Suppressor macrophage (primary cell): ENCODE measurements around the gene CADPS.

Experiments
- DNase-seq, 4 experiments: peaks; one replicate each; pipeline ENCODE4 v3.0.0-alpha.2; 2020 to 2022

Gene CADPS

GRCh38 chr3:62805580-62806277 lies 69.5 kb downstream of the CADPS start:
- no peak for DNase-seq

GRCh38 chr3:62805106-62805505 lies 70.1 kb downstream of the CADPS start:
- no peak for DNase-seq

GRCh38 chr3:62803276-62803675 lies 71.9 kb downstream of the CADPS start:
- no peak for DNase-seq

GRCh38 chr3:62798000-62798399 lies 77.2 kb downstream of the CADPS start:
- no peak for DNase-seq

- no peak for DNase-seq
Observed at GRCh38 chr3:62797132-62797531, 78.1 kb downstream of the CADPS start.

- no peak for DNase-seq
Observed at GRCh38 chr3:62795978-62796657, 79.1 kb downstream of the CADPS start.

GRCh38 chr3:62793946-62794345 lies 81.3 kb downstream of the CADPS start:
- DNase-seq: no peak

- no peak for DNase-seq
Observed at GRCh38 chr3:62785384-62785783, 89.8 kb downstream of the CADPS start.

GRCh38 chr3:62781121-62781520 lies 94.1 kb downstream of the CADPS start:
- DNase-seq: no peak

- no peak for DNase-seq
Observed at GRCh38 chr3:62777674-62778073, 97.5 kb downstream of the CADPS start.

- no peak for DNase-seq
Observed at GRCh38 chr3:62777130-62777529, 98.1 kb downstream of the CADPS start.

GRCh38 chr3:62774221-62774620 lies 101.0 kb downstream of the CADPS start:
- no peak for DNase-seq

- DNase-seq: no peak
Observed at GRCh38 chr3:62771331-62772072, 103.7 kb downstream of the CADPS start.

- no peak for DNase-seq
Observed at GRCh38 chr3:62768896-62769295, 106.3 kb downstream of the CADPS start.

GRCh38 chr3:62761711-62762110 lies 113.5 kb downstream of the CADPS start:
- DNase-seq: no peak

GRCh38 chr3:62761311-62761710 lies 113.9 kb downstream of the CADPS start:
- no peak for DNase-seq

- no peak for DNase-seq
Observed at GRCh38 chr3:62758296-62759066, 116.7 kb downstream of the CADPS start.

GRCh38 chr3:62757045-62757444 lies 118.2 kb downstream of the CADPS start:
- no peak for DNase-seq

- no peak for DNase-seq
Observed at GRCh38 chr3:62755285-62755684, 119.9 kb downstream of the CADPS start.

GRCh38 chr3:62749657-62750056 lies 125.6 kb downstream of the CADPS start:
- no peak for DNase-seq

GRCh38 chr3:62749130-62749529 lies 126.1 kb downstream of the CADPS start:
- DNase-seq: no peak

GRCh38 chr3:62737449-62737848 lies 137.8 kb downstream of the CADPS start:
- DNase-seq: no peak

- no peak for DNase-seq
Observed at GRCh38 chr3:62735510-62735909, 139.7 kb downstream of the CADPS start.
